Loucy (cell line): Measurements from ENCODE around the gene TMCC2.

Experiments used
- H2AFZ ChIP-seq: fragments of 200-600 bp; sonication (generic); 2 replicates; pipeline ENCODE4 v1.6.0; 2016; ENCODE audit warnings: antibody characterized with exemption, mild to moderate bottlenecking, low read length, moderate library complexity
- H3F3A ChIP-seq: fragments of 200-600 bp; 2 replicates; pipeline ENCODE4 v1.6.0; 2016; ENCODE audit warnings: antibody characterized with exemption, low read depth, mild to moderate bottlenecking
- H3K27me3 ChIP-seq: fragments of 200-600 bp; sonication (generic); 2 replicates; pipeline ENCODE4 v1.6.1; 2014; ENCODE audit warnings: low read length, mild to moderate bottlenecking; ENCODE audit not compliant: insufficient read depth, poor library complexity, severe bottlenecking
- H3K36me3 ChIP-seq: fragments of 200-600 bp; sonication (generic); 2 replicates; pipeline ENCODE4 v1.6.1; 2016; ENCODE audit warnings: low read length; ENCODE audit not compliant: insufficient read depth
- H3K4me1 ChIP-seq: fragments of 200-600 bp; sonication (generic); 2 replicates; pipeline ENCODE4 v1.5.1; 2014; ENCODE audit warnings: low read length, mild to moderate bottlenecking; ENCODE audit not compliant: insufficient read depth, poor library complexity, severe bottlenecking
- H3K4me2 ChIP-seq: fragments of 200-600 bp; sonication (generic); 2 replicates; pipeline ENCODE4 v1.6.0; 2014; ENCODE audit warnings: antibody characterized with exemption, low read length, low read depth, mild to moderate bottlenecking; ENCODE audit not compliant: poor library complexity, severe bottlenecking
- H3K4me3 ChIP-seq: fragments of 200-600 bp; sonication (generic); 2 replicates; pipeline ENCODE4 v1.5.1; 2014; ENCODE audit warnings: low read length, mild to moderate bottlenecking, mixed read lengths; ENCODE audit not compliant: poor library complexity, severe bottlenecking
- H3K79me2 ChIP-seq: fragments of 200-600 bp; sonication (generic); 2 replicates; pipeline ENCODE4 v1.6.1; 2014; ENCODE audit warnings: low read length; ENCODE audit not compliant: insufficient read depth
- H3K9ac ChIP-seq: fragments of 200-600 bp; sonication (generic); 2 replicates; pipeline ENCODE4 v1.6.0; 2014; ENCODE audit warnings: mild to moderate bottlenecking, low read depth, low read length, moderate library complexity; ENCODE audit not compliant: poor library complexity, severe bottlenecking
- H3K9me2 ChIP-seq: fragments of 200-600 bp; sonication (generic); replicated peaks from 2 replicates; pipeline ENCODE4 v1.6.1; 2016; ENCODE audit warnings: low read depth, low read length, mixed read lengths
- H3K9me3 ChIP-seq: fragments of 200-600 bp; sonication (generic); 2 replicates; pipeline ENCODE4 v1.6.1; 2014; ENCODE audit warnings: mild to moderate bottlenecking, antibody characterized with exemption, low read length, low read depth; ENCODE audit not compliant: insufficient read depth
- H4K20me1 ChIP-seq: fragments of 200-600 bp; sonication (generic); 2 replicates; pipeline ENCODE4 v1.6.0; 2014; ENCODE audit warnings: antibody characterized with exemption, low read length, mild to moderate bottlenecking; ENCODE audit not compliant: insufficient read depth, poor library complexity, severe bottlenecking
- EZH2phosphoT487 ChIP-seq: fragments of 200-600 bp; IDR thresholded peaks from 2 replicates; pipeline ENCODE4 v1.6.1; 2018; ENCODE audit warnings: antibody characterized with exemption, mild to moderate bottlenecking, moderate library complexity, borderline replicate concordance
- TF ChIP-seq, protein P1 (sequence below): fragments of 200-600 bp; sonication (generic); conservative IDR thresholded peaks from 2 replicates; pipeline ENCODE4 v1.5.1; 2014; ENCODE audit warnings: mild to moderate bottlenecking, antibody characterized with exemption, low read length

TMCC2 gene

DNA sequence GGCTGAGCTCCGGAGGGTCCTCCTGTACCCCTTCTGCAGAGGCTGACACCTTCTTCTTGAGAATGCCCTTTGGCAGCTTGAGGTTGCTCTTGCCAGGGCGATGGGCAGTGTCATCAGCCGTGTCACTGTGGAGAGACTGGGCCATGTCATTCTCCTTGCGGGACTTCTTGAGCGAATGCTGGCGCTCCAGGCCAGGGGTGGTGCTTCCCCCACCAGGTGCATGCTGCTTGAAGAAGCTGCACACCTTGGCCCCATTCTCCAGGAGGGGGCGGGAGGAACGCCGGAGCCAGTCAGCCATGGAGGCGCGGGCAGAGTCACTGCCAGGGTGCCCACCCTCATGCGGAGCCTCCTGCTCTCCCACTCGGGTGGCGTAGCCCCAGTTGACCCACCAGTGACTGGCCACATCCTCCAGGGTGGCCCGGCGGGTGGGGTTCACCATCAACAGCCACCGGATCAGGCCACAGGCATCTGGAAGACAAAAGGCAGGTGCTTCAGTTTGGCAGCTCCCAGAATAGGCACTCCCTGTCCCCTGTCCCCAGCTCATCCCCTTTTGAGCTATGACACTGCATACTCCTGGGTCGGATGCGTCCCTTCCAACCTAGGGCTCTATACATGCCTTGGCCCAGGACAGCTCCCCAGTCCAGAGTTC lies 76.4 kb downstream of the TMCC2 start:
- Histone ChIP-seq H3K4me2 (no peak overlapping the region), H4K20me1 (no peaks in the 10 kb centered on the region), H3K4me3 (no peak overlapping the region), H3K36me3 (peaks cover 4% of the 10 kb centered on the region; the same call in 1 of the 2 replicates), H3K4me1 (no peaks in the 10 kb centered on the region), H3K79me2 (no peaks in the 10 kb centered on the region), H3K9me3 (no peaks in the 10 kb centered on the region), H3K27me3 (no peaks in the 10 kb centered on the region), H3K9ac (no peak overlapping the region), H3K9me2 (no peaks in the 10 kb centered on the region), H2AFZ (no peak overlapping the region), H3F3A (no peaks in the 10 kb centered on the region)
- TF ChIP-seq EZH2phosphoT487 = no peak

DNA sequence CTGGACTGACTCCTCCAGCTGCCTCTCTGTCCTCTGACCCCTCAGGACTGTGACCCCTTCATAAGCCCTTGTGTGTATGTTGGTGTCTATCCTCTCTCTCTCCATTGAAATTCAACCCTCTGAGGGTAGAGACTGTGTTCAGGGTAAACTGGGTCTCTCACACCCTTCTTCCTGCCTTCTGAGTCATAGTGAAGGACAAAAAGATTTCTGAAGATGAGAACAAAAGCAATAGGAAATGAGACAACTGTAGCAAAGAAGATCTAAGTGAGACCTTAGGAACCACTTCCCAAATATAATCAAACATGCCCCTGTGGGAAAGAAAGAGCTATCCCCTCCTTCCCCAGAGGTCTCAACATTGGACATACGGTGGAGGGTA lies 76.9 kb downstream of the TMCC2 start:
- H3K4me2 ChIP-seq = no peak overlapping the region
- no peaks in the 10 kb centered on the region for H3F3A ChIP-seq
- H3K9me2 ChIP-seq = no peaks in the 10 kb centered on the region
- no peaks in the 10 kb centered on the region for H3K4me1 ChIP-seq
- no peaks in the 10 kb centered on the region for H4K20me1 ChIP-seq
- no peaks in the 10 kb centered on the region for H3K9me3 ChIP-seq
- TF ChIP-seq, protein P1, sequence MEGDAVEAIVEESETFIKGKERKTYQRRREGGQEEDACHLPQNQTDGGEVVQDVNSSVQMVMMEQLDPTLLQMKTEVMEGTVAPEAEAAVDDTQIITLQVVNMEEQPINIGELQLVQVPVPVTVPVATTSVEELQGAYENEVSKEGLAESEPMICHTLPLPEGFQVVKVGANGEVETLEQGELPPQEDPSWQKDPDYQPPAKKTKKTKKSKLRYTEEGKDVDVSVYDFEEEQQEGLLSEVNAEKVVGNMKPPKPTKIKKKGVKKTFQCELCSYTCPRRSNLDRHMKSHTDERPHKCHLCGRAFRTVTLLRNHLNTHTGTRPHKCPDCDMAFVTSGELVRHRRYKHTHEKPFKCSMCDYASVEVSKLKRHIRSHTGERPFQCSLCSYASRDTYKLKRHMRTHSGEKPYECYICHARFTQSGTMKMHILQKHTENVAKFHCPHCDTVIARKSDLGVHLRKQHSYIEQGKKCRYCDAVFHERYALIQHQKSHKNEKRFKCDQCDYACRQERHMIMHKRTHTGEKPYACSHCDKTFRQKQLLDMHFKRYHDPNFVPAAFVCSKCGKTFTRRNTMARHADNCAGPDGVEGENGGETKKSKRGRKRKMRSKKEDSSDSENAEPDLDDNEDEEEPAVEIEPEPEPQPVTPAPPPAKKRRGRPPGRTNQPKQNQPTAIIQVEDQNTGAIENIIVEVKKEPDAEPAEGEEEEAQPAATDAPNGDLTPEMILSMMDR = no peak
- no peak for TF ChIP-seq EZH2phosphoT487
- H3K9ac ChIP-seq = no peak overlapping the region
- H2AFZ ChIP-seq = no peak overlapping the region
- no peaks in the 10 kb centered on the region for H3K27me3 ChIP-seq
- H3K36me3 ChIP-seq = peaks cover 4% of the 10 kb centered on the region; the same call in 1 of the 2 replicates
- H3K4me3 ChIP-seq = no peak overlapping the region
- no peaks in the 10 kb centered on the region for H3K79me2 ChIP-seq

DNA sequence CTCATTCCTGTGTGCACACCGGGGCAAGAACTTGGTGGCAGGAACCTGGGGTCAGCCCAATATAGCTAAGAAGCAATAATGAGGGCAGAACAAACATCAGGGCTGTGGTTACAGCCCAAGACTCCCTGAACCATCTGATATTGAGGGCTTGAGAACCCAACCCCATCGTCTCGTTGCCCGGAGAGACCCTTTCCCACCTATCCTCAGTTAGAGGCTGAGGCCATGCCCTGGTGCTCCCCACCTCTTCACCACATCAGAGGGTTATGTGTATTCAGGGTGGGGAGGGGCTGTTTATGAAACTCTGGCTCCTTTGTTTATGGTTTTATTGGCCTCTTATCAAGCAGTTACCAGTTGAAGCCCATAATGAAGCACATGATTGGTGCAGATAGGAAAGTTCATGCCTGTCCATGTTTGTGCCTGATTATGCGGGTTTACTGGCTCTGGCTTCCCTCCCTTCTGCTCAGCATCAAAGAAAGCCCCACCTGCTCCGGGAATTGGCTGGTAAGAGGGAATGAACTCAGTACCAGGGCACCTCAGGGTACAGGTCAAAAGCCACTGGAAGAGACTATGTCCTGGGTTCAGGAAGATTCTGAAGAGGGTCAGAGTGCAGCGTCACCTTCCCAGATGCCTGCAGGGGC lies 79.3 kb downstream of the TMCC2 start:
- no peaks in the 10 kb centered on the region for H3K9me2 ChIP-seq
- H3K27me3 ChIP-seq = no peaks in the 10 kb centered on the region
- H3K4me3 ChIP-seq = no peak overlapping the region
- no peak overlapping the region for H2AFZ ChIP-seq
- H4K20me1 ChIP-seq = no peaks in the 10 kb centered on the region
- H3K9me3 ChIP-seq = no peaks in the 10 kb centered on the region
- H3F3A ChIP-seq = no peaks in the 10 kb centered on the region
- H3K4me2 ChIP-seq = no peak overlapping the region
- H3K9ac ChIP-seq = no peak overlapping the region
- H3K79me2 ChIP-seq = no peaks in the 10 kb centered on the region
- peaks cover 4% of the 10 kb centered on the region; the same call in 1 of the 2 replicates for H3K36me3 ChIP-seq
- TF ChIP-seq, protein P1 = no peak
- TF ChIP-seq EZH2phosphoT487 = no peak
- no peaks in the 10 kb centered on the region for H3K4me1 ChIP-seq
